Measurements from ENCODE around the gene INPP5A.
"Not testable (repeated sequence)": the region's sequence is repeated elsewhere in the genome, so short reads cannot be mapped to it uniquely, and the experiment has no call there.

Gene INPP5A

DNA sequence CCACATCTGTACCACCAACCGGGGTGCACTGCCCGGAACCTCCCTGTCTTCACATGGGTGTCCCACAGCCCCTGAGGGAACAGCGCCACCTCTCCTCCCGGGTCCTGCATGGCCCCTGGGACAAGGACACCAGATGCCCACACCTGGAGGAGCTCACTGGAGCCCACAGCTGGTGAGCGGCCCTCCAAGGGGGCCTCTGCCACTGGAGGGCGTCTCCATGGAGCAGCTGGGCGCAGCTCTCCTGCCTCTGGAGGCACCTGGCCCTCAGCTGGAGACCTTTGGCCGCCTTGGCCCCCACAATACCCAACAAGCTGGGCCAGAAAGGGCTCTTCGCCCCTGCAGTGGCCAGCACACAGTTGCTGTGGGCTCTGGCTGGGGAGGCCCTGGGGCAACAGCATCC, 255.6 kb downstream of the INPP5A start:
- DNase-seq: no peak

- peak; percentile 26 for DNase-seq
These were observed 256.6 kb downstream of the INPP5A start for GRCh38 chr10:132793871-132794849.

GRCh38 chr10:132796846-132797245, 259.3 kb downstream of the INPP5A start:
- no peak for DNase-seq

DNA sequence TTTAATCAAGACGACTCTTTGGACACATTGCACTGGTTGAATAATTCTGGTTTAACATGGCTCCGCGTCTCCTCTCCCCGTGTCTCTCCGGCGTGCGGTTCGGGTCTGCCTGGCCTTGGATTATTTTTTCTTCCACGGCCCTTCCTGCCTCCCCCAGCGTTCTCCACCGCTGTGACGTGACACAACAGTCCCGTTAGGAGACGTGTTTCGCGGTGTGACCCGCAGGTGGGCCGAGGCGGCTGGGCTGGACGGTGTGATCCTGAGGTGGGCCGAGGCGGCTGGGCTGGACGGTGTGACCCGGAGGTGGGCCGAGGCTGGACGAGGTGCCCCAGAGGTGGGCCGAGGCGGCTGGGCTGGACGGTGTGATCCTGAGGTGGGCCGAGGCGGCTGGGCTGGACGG, 260.4 kb downstream of the INPP5A start:
- DNase-seq: not testable (repeated sequence)

- DNase-seq: no peak
These were observed 260.8 kb downstream of the INPP5A start for GRCh38 chr10:132798403-132798802.

DNA sequence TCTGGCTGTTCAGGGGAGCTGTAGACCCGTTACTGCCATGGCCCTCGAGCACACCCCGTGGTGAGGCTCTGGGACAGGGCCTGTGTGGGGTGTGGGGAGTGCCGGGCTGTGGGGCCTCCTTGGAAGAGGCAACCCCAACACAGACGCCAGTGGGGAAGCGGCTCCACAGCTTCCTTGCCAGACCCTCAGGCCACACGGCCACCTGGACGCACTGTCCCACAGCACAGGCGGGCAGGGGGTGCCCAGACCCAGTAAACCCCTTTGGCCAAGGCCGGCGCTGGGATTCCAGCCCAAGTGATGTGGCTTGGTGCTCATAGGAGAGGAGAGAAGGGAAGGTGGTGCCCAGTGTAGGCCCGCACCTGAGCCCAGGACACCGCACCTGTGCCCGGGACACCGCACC, 261.3 kb downstream of the INPP5A start:
- no peak for DNase-seq

DNA sequence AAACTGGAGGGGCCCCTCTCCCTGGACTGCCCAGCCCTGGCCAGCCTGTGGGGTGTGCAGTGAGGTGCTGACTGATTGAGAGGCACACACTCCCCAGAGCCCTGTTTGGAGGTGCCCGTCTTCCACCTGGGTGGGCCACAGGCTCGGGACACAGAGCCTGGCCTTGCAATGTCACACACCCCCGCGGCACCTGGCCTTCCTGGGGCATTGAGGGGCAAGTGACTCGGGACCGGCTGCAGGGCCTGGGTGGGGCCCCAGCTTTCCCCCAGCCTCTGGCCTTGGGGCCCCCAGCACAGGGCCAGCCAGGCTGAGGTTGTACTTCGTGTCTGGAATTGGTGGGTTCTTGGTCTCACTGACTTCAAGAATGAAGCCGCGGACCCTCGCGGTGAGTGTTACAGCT, 262.3 kb downstream of the INPP5A start:
- DNase-seq: no peak

GRCh38 chr10:132802048-132802447, 264.5 kb downstream of the INPP5A start:
- no peak for DNase-seq

DNA sequence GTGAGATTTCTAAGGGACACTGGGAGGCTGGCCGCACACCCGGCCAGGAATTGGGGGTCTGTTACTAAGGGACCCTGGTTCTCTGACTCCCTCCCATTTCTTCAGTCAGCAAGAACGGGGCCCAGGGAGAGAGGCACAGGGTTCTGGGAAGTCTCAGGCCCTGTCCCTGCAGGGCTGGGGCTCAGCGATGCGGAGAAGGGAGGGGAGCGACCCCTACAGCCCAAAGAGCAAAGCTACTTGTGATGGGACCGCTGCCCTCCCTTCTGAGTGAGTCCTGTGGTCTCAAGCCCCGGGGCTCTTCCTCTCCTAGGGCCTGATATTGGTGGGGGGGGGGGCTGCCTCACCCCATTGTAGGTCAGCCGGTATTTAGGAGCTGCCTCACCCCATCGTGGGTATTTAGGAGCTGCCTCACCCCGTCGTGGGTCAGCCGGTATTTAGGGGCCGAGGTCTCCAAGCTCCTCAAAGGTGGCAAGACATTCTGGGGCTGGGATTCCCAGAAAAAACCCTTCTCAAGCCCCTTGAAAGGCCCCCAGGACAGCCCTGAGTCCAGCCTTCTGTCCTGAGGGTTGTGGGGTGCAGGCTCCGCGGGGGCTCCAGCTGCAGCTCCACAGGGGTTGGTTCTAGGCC, 265.2 kb downstream of the INPP5A start:
- no peak for DNase-seq

DNA sequence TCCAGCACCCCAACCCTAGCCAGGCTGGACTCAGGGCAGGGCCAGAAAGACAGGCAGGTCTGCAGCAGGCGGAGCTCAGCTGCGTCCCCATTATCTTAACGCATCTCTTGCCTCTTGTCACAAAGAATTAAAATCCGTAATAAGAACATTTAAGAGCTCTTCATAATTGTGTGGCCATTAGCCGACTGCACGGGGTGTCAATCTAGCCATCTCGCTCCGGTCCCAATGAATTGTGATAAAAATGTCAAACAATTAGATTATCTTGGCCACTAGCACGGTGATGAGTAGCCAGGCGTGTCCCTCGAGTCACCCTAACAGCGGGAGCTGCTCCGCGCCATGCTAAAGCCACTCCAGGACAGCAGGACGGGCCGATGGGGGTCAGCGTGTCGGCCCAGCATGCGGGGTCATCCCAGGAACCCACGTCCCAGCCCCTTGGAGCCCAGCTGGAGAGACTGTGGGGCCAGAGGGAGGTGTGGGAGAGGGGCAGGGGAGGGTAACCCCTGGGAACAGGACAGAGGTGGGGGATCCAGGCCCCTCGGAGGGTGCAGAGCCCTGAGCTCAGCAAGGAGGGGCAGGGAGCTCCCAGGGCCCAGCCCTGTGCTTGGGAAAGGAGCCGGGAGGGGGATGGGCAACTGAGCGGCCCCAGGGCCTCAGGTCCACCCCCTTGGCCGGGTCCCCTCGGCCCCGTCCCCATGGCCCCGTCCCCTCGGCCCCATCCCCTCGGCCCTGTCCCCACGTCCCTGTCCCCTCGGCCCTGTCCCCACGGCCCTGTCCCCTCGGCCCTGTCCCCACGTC, 266.0 kb downstream of the INPP5A start:
- DNase-seq: no peak

- no peak for DNase-seq
These were observed 266.7 kb downstream of the INPP5A start for GRCh38 chr10:132804287-132804686.

GRCh38 chr10:132804785-132805426, 267.3 kb downstream of the INPP5A start:
- no peak for DNase-seq

DNA sequence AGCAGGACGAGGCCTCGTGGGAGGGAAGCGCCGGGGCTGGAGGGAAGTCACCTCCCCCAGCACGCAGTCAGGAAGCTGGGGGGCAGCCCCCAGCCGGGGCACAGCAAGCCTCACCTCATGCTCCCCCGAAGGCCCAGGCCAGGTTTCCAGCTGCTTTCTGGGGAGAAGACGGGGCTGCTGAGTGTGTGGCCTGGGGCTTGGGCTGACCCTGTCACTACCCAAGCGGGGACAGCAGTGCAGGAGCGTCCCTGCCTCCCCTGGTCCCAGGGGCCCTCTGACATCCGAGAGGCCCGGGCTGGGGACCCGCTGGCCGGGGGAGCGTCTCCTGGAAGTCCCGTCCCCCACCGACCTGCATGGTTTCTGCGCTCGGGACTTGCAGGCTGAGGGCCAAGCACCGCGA, 268.0 kb downstream of the INPP5A start:
- no peak for DNase-seq

GRCh38 chr10:132806110-132806509, 268.5 kb downstream of the INPP5A start:
- DNase-seq: no peak

GRCh38 chr10:132806561-132807003, 269.0 kb downstream of the INPP5A start:
- DNase-seq: no peak

GRCh38 chr10:132807621-132808049, 270.0 kb downstream of the INPP5A start:
- no peak for DNase-seq

DNA sequence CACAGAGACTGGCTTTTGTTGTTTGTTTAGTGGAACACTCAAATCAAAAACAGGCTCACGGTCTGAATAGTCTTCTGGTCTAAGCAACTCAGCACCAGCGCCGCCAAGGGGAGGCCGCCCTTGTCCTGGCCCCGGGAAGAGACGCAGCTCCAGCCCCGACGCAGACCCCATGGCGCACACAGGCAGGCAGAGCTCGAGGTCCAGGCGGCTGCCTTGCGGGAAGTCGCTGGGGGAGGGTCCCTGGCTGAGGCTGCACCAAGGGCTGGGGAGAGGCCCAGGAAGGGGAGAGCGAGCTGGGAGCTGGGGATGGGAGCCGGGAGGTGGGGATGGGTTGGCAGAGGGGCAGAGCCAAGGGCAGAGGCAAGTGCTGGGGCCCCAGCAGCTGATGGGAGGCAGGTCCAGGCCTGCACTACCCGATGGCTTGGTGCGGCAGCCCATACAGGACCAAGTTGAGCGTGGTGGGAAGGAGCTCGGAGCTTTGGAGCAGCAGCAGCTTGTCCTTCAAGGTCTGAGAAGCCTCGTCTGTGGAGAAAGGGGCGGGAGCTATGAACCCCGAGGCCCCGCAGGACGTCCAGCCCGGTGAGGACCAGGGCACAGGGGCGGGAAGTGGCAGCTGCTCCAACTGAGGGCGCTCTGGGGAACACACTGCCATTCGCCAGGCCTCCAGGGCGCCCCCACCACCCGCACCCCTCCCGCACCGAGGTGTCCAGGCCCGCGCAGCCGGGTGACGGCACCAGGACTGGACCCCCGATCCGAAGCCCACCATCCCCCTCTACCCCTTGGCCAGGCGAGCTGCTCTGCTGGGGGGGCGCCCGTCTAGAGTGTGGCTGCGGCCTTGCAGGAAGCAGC, 271.0 kb downstream of the INPP5A start:
- no peak for DNase-seq

DNA sequence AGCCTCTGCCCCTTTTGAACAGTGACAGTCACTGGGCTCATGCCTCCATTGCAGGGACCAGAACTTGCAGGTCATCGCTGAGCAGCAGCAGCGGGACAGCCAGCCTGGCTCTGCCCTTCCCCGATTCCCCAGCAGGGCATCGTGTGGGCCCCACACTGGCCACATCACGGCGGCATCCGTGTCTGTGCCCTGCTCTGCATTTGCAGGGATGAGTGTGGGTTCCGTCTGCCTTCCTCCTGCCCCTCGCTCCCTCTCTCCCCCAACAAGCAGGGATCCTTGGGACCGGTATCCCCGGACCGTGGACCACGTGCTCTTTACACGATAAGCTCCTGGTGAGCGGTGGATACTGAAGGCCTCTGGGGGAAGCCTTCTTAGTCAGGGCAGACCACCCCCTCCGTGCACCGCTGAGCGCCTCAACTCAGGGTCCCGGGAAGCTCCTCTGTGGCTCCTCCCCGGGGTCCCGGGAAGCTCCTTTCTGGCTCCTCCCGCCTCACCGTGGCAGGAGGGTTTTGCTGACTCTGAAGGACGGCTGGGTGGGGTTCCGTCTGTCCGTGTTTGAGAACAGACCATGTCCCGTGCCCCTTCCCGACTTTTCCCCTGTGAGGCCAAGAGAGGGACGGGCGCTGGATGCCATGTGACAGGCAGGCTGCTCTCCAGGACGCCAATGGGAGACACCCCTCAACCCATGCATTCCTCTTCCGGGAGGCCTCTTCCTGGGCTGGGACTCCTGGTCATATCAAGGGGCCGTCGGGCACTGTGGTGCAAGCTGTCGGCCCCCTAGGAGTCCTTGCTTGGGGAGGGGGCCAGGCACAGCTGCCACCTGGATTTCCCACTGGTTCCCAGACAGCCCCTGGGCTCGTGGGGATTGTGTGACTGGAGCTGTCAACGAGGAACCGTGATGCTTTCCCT, 271.9 kb downstream of the INPP5A start:
- DNase-seq: no peak

DNA sequence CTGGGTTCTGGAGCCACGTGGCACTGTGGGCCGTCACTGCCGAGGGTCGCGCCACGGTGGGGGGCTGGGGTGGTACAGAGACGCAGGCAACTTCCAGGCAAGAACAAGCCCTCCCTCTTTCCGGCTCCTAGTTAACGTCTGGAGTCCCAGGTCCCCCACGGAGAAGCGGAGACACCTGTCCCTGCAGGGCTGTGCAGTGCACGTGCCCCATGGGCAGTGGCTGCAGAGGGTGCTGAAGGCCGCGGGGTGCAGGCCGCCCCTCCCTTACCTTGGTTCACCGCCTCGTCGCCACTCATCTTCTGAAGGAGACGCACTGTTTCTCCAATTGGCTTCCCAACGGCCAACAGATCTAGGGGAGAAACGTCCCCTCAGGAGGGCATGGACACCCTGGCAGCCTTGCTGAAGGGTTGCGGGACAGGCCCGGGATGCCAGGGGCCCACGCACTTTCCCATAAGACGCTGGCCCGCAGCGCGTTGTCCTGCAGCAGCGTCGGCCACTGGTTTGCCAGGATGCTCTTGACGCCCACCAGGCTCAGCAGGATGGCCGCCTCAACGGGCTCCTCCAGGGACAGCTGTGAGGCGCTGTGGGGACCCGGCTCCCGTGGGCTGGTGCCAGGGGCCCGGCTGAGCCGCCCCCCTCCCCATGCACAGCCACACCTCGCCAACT, 272.7 kb downstream of the INPP5A start:
- DNase-seq: no peak
